K562 (cell line): Measurements from ENCODE around the gene VEGFB. TPM values are rescaled to one million over a fixed set of nuclear protein-coding genes. Genes with fewer than 3 reads are reported as not detected.
A peak's percentile ranks its signal among the peaks of the same experiment; 100 is the strongest.

Experiments used
- CBX1 ChIP-seq: sonication (generic); IDR thresholded peaks from 2 replicates; pipeline ENCODE4 v1.6.1; 2016; ENCODE audit warnings: antibody characterized with exemption, low read depth, mild to moderate bottlenecking
- FOXK2 ChIP-seq, 2 experiments: fragments of 450-650 bp; IDR thresholded peaks in 1 of 2; conservative IDR thresholded peaks in 1 of 2; 2 replicates each; pipeline ENCODE4 v1.6.1; 2016; ENCODE audit warnings: low read depth in 2 of 2, mild to moderate bottlenecking in 1 of 2
- GATAD2B ChIP-seq: fragments of 450-650 bp; IDR thresholded peaks from 2 replicates; pipeline ENCODE4 v1.6.1; 2017; ENCODE audit warnings: mild to moderate bottlenecking, borderline replicate concordance
- MBD1 ChIP-seq: fragments of 250-450 bp; sonication (Bioruptor Pico); IDR thresholded peaks from 2 replicates; pipeline ENCODE4 v1.8.0; 2022; ENCODE audit warnings: inconsistent platforms
- MECOM ChIP-seq: fragments of 250-450 bp; sonication (Bioruptor Pico); IDR thresholded peaks from 2 replicates; pipeline ENCODE4 v1.8.0; 2022; ENCODE audit warnings: inconsistent platforms
- NCOA4 ChIP-seq: fragments of 450-650 bp; IDR thresholded peaks from 2 replicates; pipeline ENCODE4 v1.6.1; 2018; ENCODE audit warnings: mild to moderate bottlenecking; ENCODE audit not compliant: partially characterized antibody
- NCOA6 ChIP-seq: fragments of 450-650 bp; IDR thresholded peaks from 2 replicates; pipeline ENCODE4 v1.6.1; 2017; ENCODE audit warnings: mild to moderate bottlenecking
- TOE1 ChIP-seq, 2 experiments: fragments of 450-650 bp in 1 of 2; sonication (generic) in 1 of 2; formaldehyde crosslinking in 1 of 2; IDR thresholded peaks; 2 replicates each; pipeline versions ENCODE4 v1.7.1 to v1.8.0; 2016 to 2022; ENCODE audit warnings: borderline replicate concordance in 2 of 2, mild to moderate bottlenecking in 2 of 2, antibody characterized with exemption in 1 of 2, inconsistent platforms in 1 of 2, low read depth in 1 of 2, missing genetic modification reagents in 1 of 2, moderate library complexity in 1 of 2
- YBX1 ChIP-seq: fragments of 450-650 bp; IDR thresholded peaks from 2 replicates; pipeline ENCODE4 v1.7.1; 2016; ENCODE audit warnings: mild to moderate bottlenecking
- YY1 ChIP-seq, 3 experiments: IDR thresholded peaks; 2 replicates each; pipeline ENCODE4 v1.6.1; 2011; ENCODE audit warnings: low read length in 2 of 3, mild to moderate bottlenecking in 2 of 3, moderate library complexity in 2 of 3, borderline replicate concordance in 1 of 3, control low read depth in 1 of 3, low read depth in 1 of 3; ENCODE audit not compliant: insufficient read depth in 3 of 3, insufficient replicate concordance in 2 of 3, control insufficient read depth in 1 of 3, insufficient read length in 1 of 3; ENCODE audit errors: extremely low read depth in 1 of 3
- ZBED1 ChIP-seq: IDR thresholded peaks from 2 replicates; pipeline ENCODE4 v1.6.1; 2014
- ZC3H11A ChIP-seq: IDR thresholded peaks from 2 replicates; pipeline ENCODE4 v1.6.1; 2012; ENCODE audit warnings: low read depth, low read length, improper control_type of control experiment
- ZNF407 ChIP-seq: fragments of 450-650 bp; IDR thresholded peaks from 2 replicates; pipeline ENCODE4 v1.6.1; 2016; ENCODE audit warnings: low read depth
- ZNF431 ChIP-seq: sonication (generic); formaldehyde crosslinking; IDR thresholded peaks from 2 replicates; pipeline ENCODE4 v1.8.0; 2022; ENCODE audit warnings: mild to moderate bottlenecking, missing genetic modification reagents
- ZNF507 ChIP-seq: conservative IDR thresholded peaks from 2 replicates; pipeline ENCODE4 v1.6.1; 2017; ENCODE audit warnings: missing genetic modification characterization, missing compliant biosample characterization
- ZSCAN32 ChIP-seq: fragments of 450-650 bp; formaldehyde crosslinking; IDR thresholded peaks from 2 replicates; pipeline ENCODE4 v1.4.0; 2020; ENCODE audit warnings: mild to moderate bottlenecking, moderate library complexity
- polyA plus RNA-seq, 8 experiments: library from polyadenylated mRNA; depleted of rRNA in 4 of 8; stranded (reverse) in 5 of 8; unstranded in 3 of 8; fragments of >200 nt; fragmentation: Nextera tagmentation in 2 of 8; fragmentation: Illumina TruSeq in 1 of 8; extraction: Ambion mirVana in 2 of 8; extraction: Trizol in 1 of 8; gene quantifications; 2 replicates each; pipeline versions ENCODE4 v1.2.1 to v1.2.3, GENCODE V29; 2011 to 2014; ENCODE audit warnings: inconsistent platforms in 1 of 8, missing spikeins in 1 of 8
- total RNA-seq, 7 experiments: library from RNA; depleted of rRNA in 6 of 7; stranded (reverse); fragments of >200 nt in 6 of 7; fragmentation: Illumina TruSeq in 2 of 7; extraction: Trizol in 2 of 7; gene quantifications; 2 replicates each; pipeline versions ENCODE4 v1.2.1 to v1.2.3, GENCODE V29; 2011 to 2021; ENCODE audit warnings: low replicate concordance in 1 of 7

Gene VEGFB
- total and polyA plus RNA-seq, 9 of the 15 experiments (the other 6 are each of a cell fraction or from before 2014, with no cell fraction given) = 11.0 to 83.4 (median 25.7) TPM

GRCh38 chr11:64230171-64230984 lies 4.0 kb upstream of the VEGFB start, which contains the start of gene DNAJC4 (continued):
- TF ChIP-seq TOE1 (IDR thresholded peaks at IDR 0.05; ENCODE audit: borderline replicate concordance) = no peak
- TF ChIP-seq TOE1 (CRISPR knock-in tag; IDR thresholded peaks at IDR 0.05; ENCODE audit: borderline replicate concordance, low read depth) = no peak
- peak in 1 of 2 experiments; percentile 32; a peak in 1 of 4 replicates for TF ChIP-seq FOXK2 (conservative IDR thresholded peaks at IDR 0.05 in 1 of 2, IDR thresholded peaks at IDR 0.05 in 1 of 2; ENCODE audit: low read depth in 2 of 2)
- peak; percentile 14; the same call in 1 of the 2 replicates for TF ChIP-seq ZBED1
- TF ChIP-seq MECOM = no peak
- no peak for TF ChIP-seq YBX1
- no peak for TF ChIP-seq ZNF507 (tag)
- TF ChIP-seq NCOA6 = no peak
- no peak for TF ChIP-seq ZNF407
- no peak for TF ChIP-seq ZC3H11A
- no peak for TF ChIP-seq MBD1 (CRISPR knock-in tag)
- TF ChIP-seq YY1 (IDR thresholded peaks at IDR 0.05; ENCODE audit: borderline replicate concordance in 1 of 3, control insufficient read depth in 1 of 3, extremely low read depth in 1 of 3, insufficient read depth in 3 of 3, insufficient read length in 1 of 3, insufficient replicate concordance in 2 of 3, low read depth in 1 of 3, low read length in 2 of 3) = peak; percentile 27 to 89 (median 76)
- TF ChIP-seq ZSCAN32 (CRISPR knock-in tag) = no peak
- TF ChIP-seq ZNF431 (CRISPR knock-in tag) = 0 out of 2 replicates have a peak, but pooled peaks have one; percentile 37
- no peak for TF ChIP-seq GATAD2B
- no peak for TF ChIP-seq NCOA4
- peak; percentile 40 for TF ChIP-seq CBX1
